Parathyroid adenoma (tissue), 2 donors: ENCODE results near the gene SCAMP4.

Source experiments
- H2AFZ ChIP-seq: fragments of 300-600 bp; sonication (generic); one replicate; pipeline ENCODE4 v1.7.0; 2017; ENCODE audit warnings: antibody characterized with exemption, mild to moderate bottlenecking
- H3K27ac ChIP-seq: fragments of 300-600 bp; sonication (generic); one replicate; pipeline ENCODE4 v1.7.0; 2017
- H3K27me3 ChIP-seq: fragments of 300-600 bp; sonication (generic); one replicate; pipeline ENCODE4 v1.7.0; 2017; ENCODE audit warnings: low read length; ENCODE audit not compliant: control insufficient read depth, insufficient read depth
- H3K36me3 ChIP-seq: fragments of 300-600 bp; sonication (generic); one replicate; pipeline ENCODE4 v1.7.0; 2017; ENCODE audit warnings: low read length; ENCODE audit not compliant: control insufficient read depth, insufficient read depth
- H3K4me1 ChIP-seq: fragments of 300-600 bp; sonication (generic); one replicate; pipeline ENCODE4 v1.7.0; 2017; ENCODE audit warnings: control low read depth
- H3K4me2 ChIP-seq: fragments of 300-600 bp; sonication (generic); one replicate; pipeline ENCODE4 v1.7.0; 2017; ENCODE audit warnings: low read length
- H3K4me3 ChIP-seq: fragments of 300-600 bp; sonication (generic); one replicate; pipeline ENCODE4 v1.7.0; 2017; ENCODE audit warnings: low read depth, low read length
- H3K79me2 ChIP-seq: fragments of 300-600 bp; sonication (generic); one replicate; pipeline ENCODE4 v1.7.0; 2017; ENCODE audit warnings: control low read depth
- H3K9ac ChIP-seq: fragments of 300-600 bp; sonication (generic); one replicate; pipeline ENCODE4 v1.7.0; 2017; ENCODE audit warnings: mild to moderate bottlenecking
- H3K9me3 ChIP-seq: fragments of 300-600 bp; sonication (generic); one replicate; pipeline ENCODE4 v1.7.0; 2017; ENCODE audit warnings: low read length; ENCODE audit not compliant: control insufficient read depth
- CTCF ChIP-seq: fragments of 300-600 bp; sonication (generic); IDR thresholded peaks from one replicate; pipeline ENCODE4 v1.7.0; 2017; ENCODE audit warnings: antibody characterized with exemption, mild to moderate bottlenecking
- donor health status: primary hyperparathyroidism.

Gene SCAMP4

GRCh38 chr19:1961000-1961883 lies 56.0 kb downstream of the SCAMP4 start:
- Histone ChIP-seq H3K36me3 (no peaks in the 10 kb centered on the region), H3K9me3 (no peaks in the 10 kb centered on the region), H3K9ac (no peak overlapping the region), H3K4me3 (no peak overlapping the region), H3K27me3 (no peaks in the 10 kb centered on the region), H3K4me1 (no peaks in the 10 kb centered on the region), H3K4me2 (no peak overlapping the region), H3K27ac (no peak overlapping the region), H3K79me2 (peaks cover 38% of the 10 kb centered on the region), H2AFZ (no peak overlapping the region)
- TF ChIP-seq CTCF = no peak

- Histone ChIP-seq H3K4me2 (no peak overlapping the region), H3K9me3 (no peaks in the 10 kb centered on the region)
Observed at GRCh38 chr19:1962674-1963073, 57.5 kb downstream of the SCAMP4 start.

GRCh38 chr19:1967087-1967608 lies 61.9 kb downstream of the SCAMP4 start:
- no peaks in the 10 kb centered on the region for H3K9me3 ChIP-seq
- no peak for TF ChIP-seq CTCF
- no peaks in the 10 kb centered on the region for H3K36me3 ChIP-seq
- H3K27ac ChIP-seq = no peak overlapping the region
- H2AFZ ChIP-seq = no peak overlapping the region
- H3K4me2 ChIP-seq = no peak overlapping the region
- H3K9ac ChIP-seq = no peak overlapping the region
- H3K4me1 ChIP-seq = no peaks in the 10 kb centered on the region
- H3K27me3 ChIP-seq = no peaks in the 10 kb centered on the region
- peaks cover 29% of the 10 kb centered on the region for H3K79me2 ChIP-seq
- H3K4me3 ChIP-seq = no peak overlapping the region

More at GRCh38 chr19:1962674-1963073, 57.5 kb downstream of the SCAMP4 start:
- Histone ChIP-seq H3K79me2 (peaks cover 38% of the 10 kb centered on the region), H3K27ac (no peak overlapping the region), H3K4me3 (no peak overlapping the region), H2AFZ (no peak overlapping the region), H3K36me3 (no peaks in the 10 kb centered on the region), H3K9ac (no peak overlapping the region), H3K27me3 (no peaks in the 10 kb centered on the region), H3K4me1 (no peaks in the 10 kb centered on the region)
- TF ChIP-seq CTCF = no peak

- no peak for TF ChIP-seq CTCF
- no peak overlapping the region for H3K27ac ChIP-seq
- no peak overlapping the region for H2AFZ ChIP-seq
- H3K79me2 ChIP-seq = peaks cover 30% of the 10 kb centered on the region
- no peaks in the 10 kb centered on the region for H3K9me3 ChIP-seq
- no peaks in the 10 kb centered on the region for H3K4me1 ChIP-seq
- no peaks in the 10 kb centered on the region for H3K27me3 ChIP-seq
- H3K9ac ChIP-seq = no peak overlapping the region
- H3K4me3 ChIP-seq = no peak overlapping the region
- H3K36me3 ChIP-seq = no peaks in the 10 kb centered on the region
- H3K4me2 ChIP-seq = no peak overlapping the region
Observed at GRCh38 chr19:1968279-1969175, 63.3 kb downstream of the SCAMP4 start.
